IPS-20b (cell line): ENCODE results near the gene TIAM1.

Source experiments
- H3K27ac ChIP-seq: one replicate; pipeline ENCODE4 v1.5.1; 2013; ENCODE audit warnings: low read length
- H3K27me3 ChIP-seq: 2 replicates; pipeline ENCODE4 v1.6.1; 2013; ENCODE audit warnings: mild to moderate bottlenecking, low read length, inconsistent platforms; ENCODE audit not compliant: insufficient read depth
- H3K36me3 ChIP-seq: 2 replicates; pipeline ENCODE4 v1.6.1; 2013; ENCODE audit warnings: low read depth, mild to moderate bottlenecking, inconsistent platforms, low read length, moderate library complexity; ENCODE audit not compliant: insufficient read depth
- H3K4me1 ChIP-seq: 2 replicates; pipeline ENCODE4 v1.6.1; 2013; ENCODE audit warnings: mild to moderate bottlenecking, control low read depth, inconsistent platforms, low read length, moderate library complexity; ENCODE audit not compliant: insufficient read depth
- H3K4me3 ChIP-seq: 2 replicates; pipeline ENCODE4 v1.5.1; 2013; ENCODE audit warnings: mild to moderate bottlenecking, low read length, inconsistent platforms
- H3K9ac ChIP-seq: 2 replicates; pipeline ENCODE4 v1.6.1; 2013; ENCODE audit warnings: low read depth, mild to moderate bottlenecking, inconsistent platforms, low read length, moderate library complexity
- H3K9me3 ChIP-seq: 2 replicates; pipeline ENCODE4 v1.6.1; 2013; ENCODE audit warnings: mild to moderate bottlenecking, low read depth, low read length, inconsistent platforms; ENCODE audit not compliant: insufficient read depth

Gene TIAM1

DNA sequence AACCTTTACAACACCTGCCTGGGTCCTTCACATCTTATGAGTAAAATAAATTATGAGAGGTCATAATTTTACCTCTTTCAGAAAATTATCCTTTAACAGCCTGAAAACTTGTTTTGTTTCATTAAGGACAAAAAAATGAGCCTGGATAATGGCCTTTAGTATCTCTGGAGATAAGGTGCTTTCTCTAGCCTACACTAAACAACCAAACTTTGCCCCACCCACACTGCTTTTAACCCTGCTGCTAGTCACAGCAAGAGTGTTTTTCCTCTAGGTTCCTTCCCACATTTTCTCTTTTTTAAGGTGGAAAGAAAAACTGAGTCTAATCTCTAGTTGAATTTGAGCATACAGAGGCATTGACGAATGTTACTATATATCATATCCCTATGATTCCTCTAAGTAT lies 204.0 kb downstream of the TIAM1 start:
- Histone ChIP-seq H3K4me3 (no peak overlapping the region), H3K27ac (no peak overlapping the region), H3K9me3 (no peaks in the 10 kb centered on the region), H3K9ac (no peak overlapping the region), H3K36me3 (peaks cover 11% of the 10 kb centered on the region; the same call in 1 of the 2 replicates), H3K27me3 (no peaks in the 10 kb centered on the region), H3K4me1 (peaks cover 5% of the 10 kb centered on the region; the same call in 1 of the 2 replicates)

DNA sequence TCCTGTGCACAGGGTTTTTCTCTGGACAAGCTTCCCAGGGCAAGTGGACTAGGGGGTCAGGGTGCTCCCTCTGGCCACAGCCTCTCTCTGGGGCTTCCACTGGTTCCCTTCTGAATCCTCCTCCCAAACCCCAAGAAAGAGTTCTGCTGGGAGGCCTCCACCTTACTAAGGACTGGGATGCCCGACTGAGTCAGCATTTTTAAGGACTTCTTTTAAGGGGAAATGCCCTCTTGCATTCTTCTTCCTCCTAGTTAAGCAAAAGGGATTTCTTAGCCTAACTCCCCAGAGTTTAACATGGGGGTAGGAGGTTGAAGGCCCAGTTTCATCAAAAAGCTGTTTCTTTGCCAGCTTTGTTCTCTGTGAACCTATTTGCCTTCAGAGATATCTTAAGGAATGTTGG lies 206.1 kb downstream of the TIAM1 start:
- H3K27ac ChIP-seq: no peak overlapping the region
- H3K36me3 ChIP-seq: peaks cover 15% of the 10 kb centered on the region
- H3K9me3 ChIP-seq: no peaks in the 10 kb centered on the region
- no peaks in the 10 kb centered on the region for H3K27me3 ChIP-seq
- peaks cover 3% of the 10 kb centered on the region; the same call in 1 of the 2 replicates for H3K4me1 ChIP-seq
- no peak overlapping the region for H3K4me3 ChIP-seq
- H3K9ac ChIP-seq: no peak overlapping the region

DNA sequence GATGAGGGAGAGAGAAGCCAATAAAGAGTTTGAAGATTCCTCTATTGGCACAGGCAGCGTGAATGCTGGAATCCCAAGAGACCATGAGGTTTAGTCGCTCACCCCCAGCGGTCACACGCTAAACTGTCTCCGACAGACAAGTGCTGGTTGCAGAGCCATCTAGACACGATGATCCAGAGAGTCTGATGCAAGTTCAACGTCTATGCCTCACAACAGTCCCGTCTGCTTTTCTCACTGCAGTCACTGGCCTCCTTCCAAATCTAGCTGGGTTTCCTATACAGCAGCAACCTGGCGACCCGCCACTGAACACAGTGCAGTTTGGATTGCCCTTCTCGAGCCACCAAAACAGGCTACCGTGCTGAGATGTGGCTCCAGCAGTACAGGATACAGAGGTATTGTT lies 207.2 kb downstream of the TIAM1 start:
- Histone ChIP-seq H3K27me3 (no peaks in the 10 kb centered on the region), H3K4me3 (no peak overlapping the region), H3K9ac (no peak overlapping the region), H3K4me1 (no peaks in the 10 kb centered on the region), H3K9me3 (no peaks in the 10 kb centered on the region), H3K27ac (no peak overlapping the region), H3K36me3 (peaks cover 15% of the 10 kb centered on the region)

- H3K4me1 ChIP-seq: no peaks in the 10 kb centered on the region
- peaks cover 19% of the 10 kb centered on the region for H3K36me3 ChIP-seq
- no peaks in the 10 kb centered on the region for H3K27me3 ChIP-seq
- no peak overlapping the region for H3K9ac ChIP-seq
- no peaks in the 10 kb centered on the region for H3K9me3 ChIP-seq
- H3K4me3 ChIP-seq: no peak overlapping the region
- no peak overlapping the region for H3K27ac ChIP-seq
Measured at GRCh38 chr21:31135531-31136184, 208.4 kb downstream of the TIAM1 start.

- Histone ChIP-seq H3K36me3 (peaks cover 29% of the 10 kb centered on the region), H3K4me3 (no peak overlapping the region), H3K27ac (no peak overlapping the region), H3K4me1 (peaks cover 5% of the 10 kb centered on the region; the same call in 1 of the 2 replicates), H3K9me3 (no peaks in the 10 kb centered on the region), H3K27me3 (no peaks in the 10 kb centered on the region), H3K9ac (no peak overlapping the region)
Measured at GRCh38 chr21:31133243-31133830, 210.7 kb downstream of the TIAM1 start.

- Histone ChIP-seq H3K36me3 (peaks cover 29% of the 10 kb centered on the region), H3K27me3 (no peaks in the 10 kb centered on the region), H3K9me3 (no peaks in the 10 kb centered on the region), H3K27ac (no peak overlapping the region), H3K4me1 (peaks cover 8% of the 10 kb centered on the region; the same call in 1 of the 2 replicates), H3K9ac (no peak overlapping the region), H3K4me3 (no peak overlapping the region)
Measured at GRCh38 chr21:31132574-31133242, 211.4 kb downstream of the TIAM1 start.

DNA sequence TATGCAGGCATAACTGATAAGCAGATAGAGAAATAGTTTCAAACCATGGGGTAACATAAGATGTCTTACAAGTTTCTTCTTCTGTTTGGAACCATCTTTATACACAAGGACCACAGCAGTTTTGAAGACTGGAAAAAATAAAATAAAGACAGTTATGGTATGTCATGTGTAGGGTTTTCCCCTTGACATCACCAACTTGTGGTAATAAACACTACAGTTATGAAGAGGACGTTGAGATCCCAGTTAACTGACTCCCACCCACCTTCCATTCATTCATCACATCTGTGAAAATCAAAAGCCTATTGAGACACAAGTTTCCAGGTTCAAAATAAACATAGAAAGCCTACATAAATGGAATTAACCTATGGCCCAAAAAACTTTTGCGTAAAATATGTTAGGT lies 213.2 kb downstream of the TIAM1 start:
- Histone ChIP-seq H3K4me1 (peaks cover 8% of the 10 kb centered on the region; the same call in 1 of the 2 replicates), H3K36me3 (peaks cover 29% of the 10 kb centered on the region)

DNA sequence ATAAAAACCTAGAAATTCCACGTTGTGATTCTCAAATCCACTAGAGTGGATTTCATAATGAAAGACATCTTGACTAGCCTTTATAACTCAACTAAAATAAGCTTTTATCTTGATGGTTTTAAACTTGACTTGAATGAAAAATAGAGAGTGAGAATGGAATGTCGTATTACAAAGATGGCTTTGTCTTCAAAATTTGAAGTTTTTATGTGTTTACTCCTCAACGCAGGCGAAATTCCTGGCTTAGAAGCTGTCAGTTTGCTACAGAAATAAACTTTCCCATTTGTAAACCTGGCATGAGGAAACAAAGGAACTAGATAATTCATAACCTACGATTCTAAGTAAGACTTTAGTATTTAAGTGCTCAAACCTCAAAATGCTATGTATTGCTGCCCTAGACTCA lies 215.8 kb downstream of the TIAM1 start:
- Histone ChIP-seq H3K4me1 (peaks cover 10% of the 10 kb centered on the region), H3K9ac (no peak overlapping the region), H3K4me3 (no peak overlapping the region), H3K27ac (no peak overlapping the region), H3K27me3 (no peaks in the 10 kb centered on the region), H3K9me3 (no peaks in the 10 kb centered on the region), H3K36me3 (peaks cover 32% of the 10 kb centered on the region)

More for the DNA sequence above, 213.2 kb downstream of the TIAM1 start:
- Histone ChIP-seq H3K4me3 (no peak overlapping the region), H3K9ac (no peak overlapping the region), H3K9me3 (no peaks in the 10 kb centered on the region), H3K27ac (no peak overlapping the region), H3K27me3 (no peaks in the 10 kb centered on the region)

DNA sequence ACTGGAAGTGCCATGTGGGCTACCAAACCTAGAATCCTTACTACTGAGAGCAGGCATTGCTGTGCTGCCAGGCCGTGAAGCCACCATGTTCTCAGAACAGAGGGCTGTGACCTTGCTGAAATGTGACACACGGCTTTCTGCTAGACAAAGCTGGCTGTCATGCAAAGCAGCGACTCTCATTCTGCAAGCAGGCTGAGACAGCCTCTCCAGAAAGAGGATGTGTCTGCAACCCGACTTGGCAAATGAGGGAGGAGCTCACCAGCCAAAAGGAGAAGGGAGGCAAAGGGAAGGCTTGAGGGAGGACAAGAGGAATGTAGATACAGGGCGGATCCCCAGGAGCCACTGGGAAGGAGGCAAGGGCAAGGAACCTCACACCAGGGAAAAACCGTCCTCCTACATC lies 220.1 kb downstream of the TIAM1 start:
- no peak overlapping the region for H3K4me3 ChIP-seq
- H3K9me3 ChIP-seq: no peaks in the 10 kb centered on the region
- peaks cover 15% of the 10 kb centered on the region for H3K4me1 ChIP-seq
- no peaks in the 10 kb centered on the region for H3K27me3 ChIP-seq
- H3K27ac ChIP-seq: no peak overlapping the region
- H3K9ac ChIP-seq: no peak overlapping the region
- H3K36me3 ChIP-seq: peaks cover 29% of the 10 kb centered on the region

DNA sequence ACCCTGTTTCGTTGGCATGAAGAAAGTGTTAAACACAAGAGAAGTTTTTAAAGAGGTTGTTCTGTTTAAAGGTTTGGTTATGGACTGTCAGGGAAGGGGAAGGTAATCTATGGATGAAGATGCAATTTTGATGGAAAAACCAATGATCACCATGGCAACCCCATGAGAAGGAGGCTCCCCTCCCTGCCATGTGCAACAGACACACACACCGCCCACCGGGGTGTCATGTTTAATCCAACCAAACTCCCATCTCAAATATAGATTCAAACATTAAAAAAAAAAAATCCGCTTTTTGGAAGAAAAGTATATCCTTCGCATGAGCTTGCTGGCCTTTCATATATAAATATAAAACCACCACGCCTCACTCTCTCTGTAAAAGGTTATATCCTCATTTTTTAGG lies 224.9 kb downstream of the TIAM1 start:
- Histone ChIP-seq H3K4me1 (peaks cover 14% of the 10 kb centered on the region), H3K27me3 (no peaks in the 10 kb centered on the region), H3K9ac (no peak overlapping the region), H3K27ac (no peak overlapping the region), H3K9me3 (no peaks in the 10 kb centered on the region), H3K36me3 (peaks cover 22% of the 10 kb centered on the region), H3K4me3 (no peak overlapping the region)

- no peak overlapping the region for H3K27ac ChIP-seq
Measured at GRCh38 chr21:31117128-31117916, 226.7 kb downstream of the TIAM1 start.

More at GRCh38 chr21:31117128-31117916, 226.7 kb downstream of the TIAM1 start:
- no peaks in the 10 kb centered on the region for H3K27me3 ChIP-seq
- no peaks in the 10 kb centered on the region for H3K9me3 ChIP-seq
- peaks cover 9% of the 10 kb centered on the region for H3K36me3 ChIP-seq
- peaks cover 6% of the 10 kb centered on the region for H3K4me1 ChIP-seq
- no peak overlapping the region for H3K9ac ChIP-seq
- H3K4me3 ChIP-seq: no peak overlapping the region
